Fibroblast of lung (primary cell): ENCODE results near the gene DIP2A.

Source experiments
- EZH2 ChIP-seq: IDR thresholded peaks from 2 replicates; pipeline ENCODE4 v1.5.1; 2012; ENCODE audit warnings: low read length, control low read depth, mild to moderate bottlenecking; ENCODE audit errors: missing control alignments
- TF ChIP-seq, protein P1 (sequence below), 2 donors: IDR thresholded peaks in 1 of 2; conservative IDR thresholded peaks in 1 of 2; 1 replicate in 1 of 2; 2 replicates in 1 of 2; pipeline ENCODE4 v1.5.1; 2011 to 2012; ENCODE audit warnings: low read length in 2 of 2, control low read depth in 1 of 2, inconsistent platforms in 1 of 2, low read depth in 1 of 2, mild to moderate bottlenecking in 1 of 2

DNA sequence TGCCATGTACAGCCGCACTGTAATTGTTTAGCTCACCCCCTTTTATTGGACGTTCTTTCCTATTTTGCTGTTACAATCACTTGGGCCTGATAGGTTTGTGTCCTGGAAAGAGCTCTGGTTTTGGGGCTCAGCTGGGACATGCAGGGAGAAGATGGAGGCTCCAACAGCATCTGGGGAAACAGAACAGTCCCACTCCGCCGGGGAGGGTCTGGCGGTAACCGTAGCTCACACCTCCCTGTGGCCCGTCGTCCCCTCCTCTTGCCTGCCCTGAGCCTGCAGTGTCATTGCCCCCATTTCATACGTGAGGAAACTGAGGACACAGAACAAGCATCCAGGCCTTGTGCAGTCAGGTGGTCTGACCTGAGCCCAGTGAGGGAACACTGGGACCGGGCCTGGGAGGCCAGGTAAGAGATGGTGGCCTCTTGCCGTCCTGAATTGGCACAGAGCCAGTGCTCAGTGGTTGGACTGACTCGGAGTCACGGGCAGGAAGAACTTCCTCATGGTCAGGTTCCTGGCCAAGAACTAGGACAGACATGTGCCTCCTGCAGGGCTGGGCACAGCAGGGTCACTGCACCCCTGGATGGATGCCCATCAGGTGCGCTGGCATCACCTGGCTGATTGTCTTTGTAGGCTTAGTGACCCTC lies 104.4 kb downstream of the DIP2A start:
- TF ChIP-seq EZH2, result no peak
- TF ChIP-seq, protein P1, sequence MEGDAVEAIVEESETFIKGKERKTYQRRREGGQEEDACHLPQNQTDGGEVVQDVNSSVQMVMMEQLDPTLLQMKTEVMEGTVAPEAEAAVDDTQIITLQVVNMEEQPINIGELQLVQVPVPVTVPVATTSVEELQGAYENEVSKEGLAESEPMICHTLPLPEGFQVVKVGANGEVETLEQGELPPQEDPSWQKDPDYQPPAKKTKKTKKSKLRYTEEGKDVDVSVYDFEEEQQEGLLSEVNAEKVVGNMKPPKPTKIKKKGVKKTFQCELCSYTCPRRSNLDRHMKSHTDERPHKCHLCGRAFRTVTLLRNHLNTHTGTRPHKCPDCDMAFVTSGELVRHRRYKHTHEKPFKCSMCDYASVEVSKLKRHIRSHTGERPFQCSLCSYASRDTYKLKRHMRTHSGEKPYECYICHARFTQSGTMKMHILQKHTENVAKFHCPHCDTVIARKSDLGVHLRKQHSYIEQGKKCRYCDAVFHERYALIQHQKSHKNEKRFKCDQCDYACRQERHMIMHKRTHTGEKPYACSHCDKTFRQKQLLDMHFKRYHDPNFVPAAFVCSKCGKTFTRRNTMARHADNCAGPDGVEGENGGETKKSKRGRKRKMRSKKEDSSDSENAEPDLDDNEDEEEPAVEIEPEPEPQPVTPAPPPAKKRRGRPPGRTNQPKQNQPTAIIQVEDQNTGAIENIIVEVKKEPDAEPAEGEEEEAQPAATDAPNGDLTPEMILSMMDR (conservative IDR thresholded peaks at IDR 0.05 in 1 of 2, IDR thresholded peaks at IDR 0.05 in 1 of 2; ENCODE audit: low read depth in 1 of 2, low read length in 2 of 2), result no peak
